GM06990 (cell line): Measurements from ENCODE around the gene PON3.

Experiments used
- DNase-seq: peaks from one replicate; pipeline ENCODE4 v3.0.0-alpha.2; 2011; ENCODE audit not compliant: insufficient read length; ENCODE audit errors: extremely low read depth
- H3K27me3 ChIP-seq: replicated peaks from 2 replicates; pipeline ENCODE4 v1.6.0; 2011; ENCODE audit warnings: low read length; ENCODE audit not compliant: control insufficient read depth, insufficient read depth
- H3K36me3 ChIP-seq: 2 replicates; pipeline ENCODE4 v1.5.1; 2011; ENCODE audit warnings: low read length; ENCODE audit not compliant: control insufficient read depth, insufficient read depth
- H3K4me3 ChIP-seq: replicated peaks from 2 replicates; pipeline ENCODE4 v1.5.1; 2011; ENCODE audit warnings: low read depth, mild to moderate bottlenecking, control low read depth, low read length
- CTCF ChIP-seq: IDR thresholded peaks from 2 replicates; pipeline ENCODE4 v1.5.1; 2011; ENCODE audit warnings: low read length, control low read depth, mild to moderate bottlenecking, inconsistent platforms; ENCODE audit not compliant: insufficient read depth, poor library complexity, severe bottlenecking

PON3 gene

DNA sequence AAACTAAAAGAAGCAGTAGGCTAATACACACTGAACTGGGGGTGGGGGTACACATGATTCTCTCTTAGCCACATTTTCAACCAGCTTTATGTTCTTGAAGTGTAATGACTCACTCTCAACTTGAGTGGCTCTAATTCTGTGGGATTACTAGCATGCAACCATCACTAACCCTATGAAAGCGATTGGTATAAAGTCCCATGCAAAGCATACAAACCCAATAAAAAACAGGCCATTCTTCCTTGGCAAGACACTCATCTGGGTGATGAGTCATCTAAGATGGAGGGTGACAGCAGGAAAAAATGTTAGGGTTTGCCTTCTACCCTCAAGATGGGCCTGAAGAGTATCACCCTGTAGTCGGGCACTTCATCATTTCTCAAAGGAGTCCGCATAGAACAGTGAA lies 14.9 kb upstream of the PON3 start:
- H3K27me3 ChIP-seq, result no peaks in the 10 kb centered on the region
- no peak for DNase-seq
- no peaks in the 10 kb centered on the region for H3K36me3 ChIP-seq
- H3K4me3 ChIP-seq, result no peak overlapping the region
- TF ChIP-seq CTCF, result no peak

DNA sequence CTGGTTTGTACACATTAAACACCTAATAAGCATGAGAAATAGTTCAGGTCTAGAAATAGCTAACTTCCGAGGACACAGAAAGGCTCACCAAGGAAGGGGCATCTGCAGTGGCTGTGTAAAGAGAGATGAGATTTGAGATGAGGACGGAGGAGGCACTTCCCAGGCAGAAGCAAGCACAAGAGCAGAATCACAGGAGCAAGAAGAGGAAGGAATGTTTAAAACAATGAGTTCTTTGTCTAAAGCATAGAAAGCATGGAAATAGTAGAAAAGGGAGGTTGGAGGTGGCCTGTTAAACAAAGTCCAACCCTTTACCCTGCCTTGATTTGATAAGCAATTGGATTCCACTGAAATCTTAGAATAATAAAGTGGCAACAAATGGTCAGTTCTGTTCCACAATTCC lies 11.6 kb upstream of the PON3 start:
- Histone ChIP-seq H3K36me3 (no peaks in the 10 kb centered on the region), H3K27me3 (no peaks in the 10 kb centered on the region), H3K4me3 (no peak overlapping the region)
- DNase-seq, result no peak
- no peak for TF ChIP-seq CTCF

GRCh38 chr7:95405800-95406199 lies 9.6 kb upstream of the PON3 start:
- no peak overlapping the region for H3K4me3 ChIP-seq
- no peaks in the 10 kb centered on the region for H3K27me3 ChIP-seq
- H3K36me3 ChIP-seq, result no peaks in the 10 kb centered on the region
- no peak for DNase-seq
- no peak for TF ChIP-seq CTCF

GRCh38 chr7:95405208-95405607 lies 9.0 kb upstream of the PON3 start:
- no peak for DNase-seq
- H3K36me3 ChIP-seq, result no peaks in the 10 kb centered on the region
- H3K27me3 ChIP-seq, result no peaks in the 10 kb centered on the region
- no peak overlapping the region for H3K4me3 ChIP-seq
- TF ChIP-seq CTCF, result no peak

- no peaks in the 10 kb centered on the region for H3K36me3 ChIP-seq
- no peak overlapping the region for H3K4me3 ChIP-seq
- H3K27me3 ChIP-seq, result no peaks in the 10 kb centered on the region
- no peak for DNase-seq
- TF ChIP-seq CTCF, result no peak
Measured at GRCh38 chr7:95404316-95404865, 8.2 kb upstream of the PON3 start.
